ENCODE data around the gene LSMEM2.
"Not testable (repeated sequence)": the region's sequence is repeated elsewhere in the genome, so short reads cannot be mapped to it uniquely, and the experiment has no call there.

The LSMEM2 gene

GRCh38 chr3:50260027-50260941 lies 18.6 kb upstream of the LSMEM2 start:
- H3K4me3 ChIP-seq (ENCODE audit: low read depth, low read length), result peak overlapping the region; percentile 57
- peak; percentile 99 for TF ChIP-seq CTCF (IDR thresholded peaks at IDR 0.05; ENCODE audit: borderline replicate concordance, insufficient read depth, low read depth, low read length)

DNA sequence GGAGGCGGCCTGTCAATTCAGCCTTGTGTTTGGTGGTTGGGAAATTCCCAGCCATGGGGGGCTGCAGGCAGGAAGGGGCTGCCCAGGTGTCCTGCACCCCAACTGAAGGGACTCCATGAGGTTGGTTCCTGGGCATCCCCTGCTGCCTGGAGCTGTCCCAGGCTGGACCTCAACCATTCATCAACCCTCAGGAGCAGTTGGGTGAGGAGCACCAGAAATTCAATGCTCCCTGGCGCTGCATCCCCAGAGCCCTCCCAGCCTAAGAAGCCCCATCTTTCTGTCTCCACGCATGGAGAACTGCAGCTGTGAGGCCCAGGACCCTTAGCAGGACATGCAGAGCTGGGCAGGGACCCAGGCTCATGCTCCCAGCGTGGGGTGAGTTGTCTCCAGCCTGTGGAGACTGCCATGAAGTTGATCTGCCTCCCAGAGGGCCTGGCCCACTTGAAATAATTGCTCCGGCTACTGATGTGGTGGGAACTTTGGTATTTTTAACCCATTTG lies 17.9 kb upstream of the LSMEM2 start:
- H3K4me3 ChIP-seq (ENCODE audit: low read depth, low read length), result no peak overlapping the region
- TF ChIP-seq CTCF (IDR thresholded peaks at IDR 0.05; ENCODE audit: borderline replicate concordance, insufficient read depth, low read depth, low read length), result no peak

DNA sequence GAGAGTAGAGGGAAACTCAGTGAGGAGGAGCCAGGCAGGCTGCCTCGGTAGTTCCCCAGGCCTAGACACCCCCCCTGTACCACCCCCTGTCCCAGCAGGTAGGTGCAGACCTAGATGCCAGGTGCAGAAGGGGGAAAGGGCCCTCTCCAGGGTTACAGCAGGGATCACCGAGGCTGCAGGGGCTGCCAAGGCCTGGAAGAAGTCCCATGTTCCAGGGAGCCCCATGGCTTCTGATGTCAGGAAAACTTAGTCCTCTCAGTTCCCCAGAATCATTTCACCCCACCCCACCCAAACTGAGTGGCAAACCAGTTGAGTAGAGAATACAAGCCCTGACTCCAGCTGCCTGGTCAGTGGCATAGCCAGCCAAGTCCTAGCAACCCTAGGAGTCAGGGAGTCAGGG lies 17.4 kb upstream of the LSMEM2 start:
- no peak for TF ChIP-seq CTCF (IDR thresholded peaks at IDR 0.05; ENCODE audit: borderline replicate concordance, insufficient read depth, low read depth, low read length)
- H3K4me3 ChIP-seq (ENCODE audit: low read depth, low read length), result no peak overlapping the region

DNA sequence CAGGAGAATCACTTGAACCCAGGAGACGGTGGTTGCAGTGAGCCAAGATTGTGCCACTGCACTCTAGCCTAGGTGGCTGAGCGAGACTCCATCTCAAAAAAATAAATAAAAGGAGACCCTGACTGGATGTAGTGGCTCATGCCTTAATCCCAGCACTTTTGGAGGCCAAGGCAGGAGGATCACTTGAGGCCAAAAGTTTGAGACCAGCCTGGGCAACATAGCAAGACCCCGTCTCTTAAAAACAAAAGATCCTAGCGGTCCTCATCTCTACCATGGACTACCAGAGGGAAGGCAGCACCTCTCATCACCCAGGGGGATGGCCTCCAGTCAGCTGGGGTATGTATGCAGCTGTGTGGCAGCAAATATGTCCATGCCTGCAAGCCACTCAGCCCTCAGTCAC lies 16.7 kb upstream of the LSMEM2 start:
- H3K4me3 ChIP-seq (ENCODE audit: low read depth, low read length), result not testable (repeated sequence)

GRCh38 chr3:50262778-50263177 lies 16.1 kb upstream of the LSMEM2 start:
- no peak for TF ChIP-seq CTCF (IDR thresholded peaks at IDR 0.05; ENCODE audit: borderline replicate concordance, insufficient read depth, low read depth, low read length)
- H3K4me3 ChIP-seq (ENCODE audit: low read depth, low read length), result no peak overlapping the region

DNA sequence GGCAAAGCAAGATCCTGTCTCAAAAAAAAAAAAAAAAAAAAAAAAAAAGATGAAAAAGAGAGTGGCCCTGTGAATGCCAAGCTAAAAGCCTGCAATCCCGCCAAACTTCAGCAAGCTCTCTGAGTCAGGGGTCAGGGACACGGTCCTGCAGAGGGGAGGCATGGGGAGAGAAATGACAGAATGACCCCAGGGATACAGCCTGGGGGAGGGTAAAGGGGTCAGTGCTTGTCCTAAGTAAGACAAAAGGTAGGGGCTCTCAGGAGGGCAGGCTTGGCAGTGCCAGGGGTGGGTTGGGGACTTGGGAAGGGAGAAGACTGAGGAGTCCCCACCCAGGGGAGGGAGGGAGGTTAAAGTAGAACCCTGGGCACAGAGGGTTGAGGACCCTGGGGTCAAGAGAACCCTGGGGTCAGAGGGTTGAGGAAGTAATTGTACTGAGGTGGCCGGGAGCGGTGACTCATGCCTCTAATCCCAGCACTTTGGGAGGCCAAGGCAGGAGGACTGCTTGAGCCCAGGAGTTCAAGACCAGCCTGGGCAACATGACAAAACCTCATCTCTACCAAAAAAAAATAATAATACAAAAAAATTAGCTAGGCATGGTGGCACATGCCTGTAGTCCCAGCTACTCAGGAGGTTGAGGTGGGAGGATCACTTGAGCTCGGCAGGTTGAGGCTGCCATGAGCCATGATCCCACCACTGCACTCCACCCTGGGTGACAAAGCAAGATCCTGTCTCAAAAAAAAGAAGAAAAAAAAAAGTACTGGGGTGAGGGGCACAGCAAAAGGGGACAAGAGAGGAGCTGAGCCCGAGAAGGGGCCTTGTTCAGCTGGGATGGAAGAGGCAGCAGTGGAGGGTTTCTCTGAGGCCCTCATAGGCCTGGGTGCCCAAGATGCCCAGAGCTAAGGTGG lies 15.2 kb upstream of the LSMEM2 start:
- TF ChIP-seq CTCF (IDR thresholded peaks at IDR 0.05; ENCODE audit: borderline replicate concordance, insufficient read depth, low read depth, low read length), result no peak
- H3K4me3 ChIP-seq (ENCODE audit: low read depth, low read length), result no peak overlapping the region

DNA sequence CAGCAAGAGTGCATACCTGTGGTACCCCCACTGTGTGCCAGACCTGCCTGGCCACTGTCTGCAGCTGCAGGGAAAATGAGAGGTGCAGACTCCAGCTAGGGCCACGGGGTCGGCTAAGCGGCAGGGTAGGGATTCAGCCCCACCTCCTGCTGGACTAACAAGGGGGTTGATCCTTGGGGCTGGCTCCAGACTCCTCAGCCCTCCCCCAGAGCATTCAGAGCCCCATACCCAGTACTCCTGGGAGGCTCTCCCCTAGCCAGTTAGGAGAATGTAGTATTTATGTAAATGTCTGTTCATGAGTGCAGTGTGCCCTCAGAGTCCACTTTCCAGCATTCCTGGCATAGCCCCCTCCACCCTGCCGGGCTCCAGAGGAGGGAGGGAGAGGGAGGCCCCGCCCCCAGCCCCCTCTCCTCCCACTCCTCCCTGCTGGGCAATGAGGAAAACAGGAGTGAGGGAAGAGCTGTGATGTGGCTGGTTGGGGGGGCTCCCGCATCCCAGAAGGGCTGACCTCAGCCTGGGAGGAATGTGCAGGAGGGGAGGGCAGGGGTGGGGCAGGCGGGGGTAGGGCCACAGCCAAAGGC lies 14.4 kb upstream of the LSMEM2 start:
- TF ChIP-seq CTCF (IDR thresholded peaks at IDR 0.05; ENCODE audit: borderline replicate concordance, insufficient read depth, low read depth, low read length), result no peak
- H3K4me3 ChIP-seq (ENCODE audit: low read depth, low read length), result no peak overlapping the region

Data from GM12875 (cell line).